ENCODE measurements around the gene CDH22. TPM values are rescaled to one million over a fixed set of nuclear protein-coding genes. Genes with fewer than 3 reads are reported as not detected.

The CDH22 gene
- total RNA-seq, 1 donor from 2014 or later, result 0.09 TPM

- TF ChIP-seq CTCF (conservative IDR thresholded peaks at IDR 0.05), result no peak
- H3K9me3 Mint-ChIP-seq, result no peaks in the 10 kb centered on the region
- no peak overlapping the region for H3K4me3 Mint-ChIP-seq
- no peaks in the 10 kb centered on the region for H3K36me3 Mint-ChIP-seq (ENCODE audit: low read depth)
- H3K27me3 Mint-ChIP-seq (ENCODE audit: low read depth), result no peaks in the 10 kb centered on the region
- peaks cover 24% of the 10 kb centered on the region for H3K4me1 Mint-ChIP-seq
- DNase-seq (ENCODE audit: low read depth, low spot score), result no peak
- no peak overlapping the region for H3K27ac Mint-ChIP-seq (ENCODE audit: unreplicated experiment)
These were observed 45.9 kb upstream of the CDH22 start for GRCh38 chr20:46354207-46354555.

- no peaks in the 10 kb centered on the region for H3K36me3 Mint-ChIP-seq (ENCODE audit: low read depth)
- no peaks in the 10 kb centered on the region for H3K27me3 Mint-ChIP-seq (ENCODE audit: low read depth)
- no peak for TF ChIP-seq CTCF (conservative IDR thresholded peaks at IDR 0.05)
- no peak overlapping the region for H3K27ac Mint-ChIP-seq (ENCODE audit: unreplicated experiment)
- H3K4me1 Mint-ChIP-seq, result peaks cover 27% of the 10 kb centered on the region
- DNase-seq (ENCODE audit: low read depth, low spot score), result no peak
- no peaks in the 10 kb centered on the region for H3K9me3 Mint-ChIP-seq
- H3K4me3 Mint-ChIP-seq, result no peak overlapping the region
These were observed 45.4 kb upstream of the CDH22 start for GRCh38 chr20:46353500-46354206.

- H3K36me3 Mint-ChIP-seq (ENCODE audit: low read depth), result no peaks in the 10 kb centered on the region
- TF ChIP-seq CTCF (conservative IDR thresholded peaks at IDR 0.05), result no peak
These were observed 44.2 kb upstream of the CDH22 start for GRCh38 chr20:46352370-46352938.

DNA sequence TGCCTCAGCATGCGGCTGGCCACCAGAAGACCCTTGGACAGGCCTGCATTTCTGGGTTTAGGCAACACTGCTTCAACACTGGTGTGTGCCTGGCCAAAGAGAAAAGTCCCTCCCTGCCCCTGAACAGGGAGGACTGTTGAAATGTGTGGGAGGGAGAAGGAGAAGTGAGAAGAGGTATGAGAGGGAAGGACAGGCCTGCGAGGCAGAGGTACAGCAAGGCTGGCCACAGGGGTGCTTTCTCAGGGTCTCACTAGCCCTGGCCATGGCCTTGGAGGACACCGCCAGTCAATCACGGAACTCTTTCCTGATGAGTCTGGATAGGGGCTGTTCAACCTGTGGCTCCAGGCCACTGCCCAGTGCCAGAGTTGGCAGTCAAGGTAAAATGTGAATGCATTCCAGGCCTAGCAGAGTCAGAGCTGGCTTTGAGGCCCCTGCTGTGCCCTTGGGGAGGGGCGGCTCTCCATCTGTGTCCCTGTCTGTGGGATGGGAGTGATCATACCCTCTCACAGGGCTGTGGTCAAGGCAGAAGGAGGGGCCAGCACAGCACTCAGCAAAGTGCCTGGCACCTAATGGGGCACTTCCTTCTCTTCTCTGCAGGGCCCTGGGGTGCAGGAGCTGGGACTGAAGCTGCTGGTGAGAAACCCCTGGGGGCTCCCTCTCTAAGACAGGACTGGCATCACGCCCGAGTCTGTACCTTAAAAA is 43.2 kb upstream of the CDH22 start:
- no peaks in the 10 kb centered on the region for H3K27me3 Mint-ChIP-seq (ENCODE audit: low read depth)
- H3K27ac Mint-ChIP-seq (ENCODE audit: unreplicated experiment), result peak overlapping the region; percentile 99
- H3K36me3 Mint-ChIP-seq (ENCODE audit: low read depth), result no peaks in the 10 kb centered on the region
- peak overlapping the region; percentile 74 for H3K4me3 Mint-ChIP-seq
- DNase-seq (ENCODE audit: low read depth, low spot score), result no peak
- peaks cover 33% of the 10 kb centered on the region for H3K4me1 Mint-ChIP-seq
- no peak for TF ChIP-seq CTCF (conservative IDR thresholded peaks at IDR 0.05)
- H3K9me3 Mint-ChIP-seq, result no peaks in the 10 kb centered on the region

More at GRCh38 chr20:46352370-46352938, 44.2 kb upstream of the CDH22 start:
- Mint-ChIP-seq H3K9me3 (no peaks in the 10 kb centered on the region), H3K4me1 (peaks cover 33% of the 10 kb centered on the region), H3K27me3 (ENCODE audit: low read depth) (no peaks in the 10 kb centered on the region), H3K27ac (ENCODE audit: unreplicated experiment) (peak overlapping the region; percentile 67), H3K4me3 (no peak overlapping the region)
- DNase-seq (ENCODE audit: low read depth, low spot score), result no peak

DNA sequence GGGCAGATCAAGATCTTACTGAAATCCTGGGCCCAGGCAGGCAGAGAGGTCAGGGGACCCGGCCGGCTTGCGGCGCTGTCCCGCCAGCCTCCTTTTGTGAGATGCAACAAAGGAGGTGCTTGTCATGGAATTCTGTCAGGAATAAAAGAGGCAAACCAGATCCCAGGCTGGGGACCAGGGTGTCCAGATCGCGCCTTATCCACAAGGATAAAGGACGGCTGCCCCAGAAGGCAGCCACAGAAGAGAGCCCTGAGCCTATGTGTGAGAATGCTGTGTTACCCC is 42.6 kb upstream of the CDH22 start:
- Mint-ChIP-seq H3K27ac (ENCODE audit: unreplicated experiment) (peak overlapping the region; percentile 99), H3K4me3 (peak overlapping the region; percentile 74), H3K9me3 (no peaks in the 10 kb centered on the region), H3K36me3 (ENCODE audit: low read depth) (no peaks in the 10 kb centered on the region), H3K4me1 (peaks cover 33% of the 10 kb centered on the region), H3K27me3 (ENCODE audit: low read depth) (no peaks in the 10 kb centered on the region)
- TF ChIP-seq CTCF (conservative IDR thresholded peaks at IDR 0.05), result no peak
- DNase-seq (ENCODE audit: low read depth, low spot score), result no peak

All from neural crest cell (in vitro differentiated cells).